HG03558 (cell line): ENCODE measurements around the gene TNFRSF11A.

Experiments used
- ATAC-seq: cut with Tn5 transposase; IDR thresholded peaks from one replicate; pipeline ENCODE4 v1.9.1; 2021; ENCODE audit warnings: moderate number of reproducible peaks; ENCODE audit not compliant: unreplicated experiment; ENCODE audit errors: extremely low read depth

Gene TNFRSF11A

DNA sequence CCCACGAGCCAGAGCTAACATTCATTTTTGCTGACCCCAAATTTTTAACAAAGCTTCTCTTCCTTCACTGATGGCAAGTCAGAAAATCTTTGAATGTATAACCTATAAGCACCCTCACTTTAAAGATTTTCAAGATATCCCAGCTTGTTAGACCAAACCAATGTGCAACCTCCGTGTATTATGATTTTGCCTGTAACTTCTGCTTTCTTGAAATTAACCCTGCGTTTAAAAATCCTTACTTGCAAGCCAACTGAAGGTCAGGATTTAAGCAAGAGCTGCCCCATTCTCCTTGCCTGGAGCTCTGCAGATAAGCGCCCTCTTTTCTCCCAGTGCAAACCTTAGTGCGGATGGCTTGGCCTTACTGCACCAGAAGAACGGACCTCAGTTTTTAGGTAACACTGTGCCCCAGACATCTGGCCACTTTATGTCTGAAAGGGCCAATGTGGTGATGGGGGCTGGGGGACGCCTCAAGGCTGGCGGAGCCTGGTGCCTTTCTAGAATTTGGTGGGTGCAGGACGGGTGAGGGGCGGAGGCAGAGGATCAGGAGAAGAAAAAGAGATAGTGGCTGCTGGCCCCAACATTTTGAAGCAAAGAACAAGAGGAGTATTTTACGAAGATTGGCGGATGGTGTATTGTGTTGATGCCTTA, 805 bp upstream of the TNFRSF11A start:
- no peak for ATAC-seq

DNA sequence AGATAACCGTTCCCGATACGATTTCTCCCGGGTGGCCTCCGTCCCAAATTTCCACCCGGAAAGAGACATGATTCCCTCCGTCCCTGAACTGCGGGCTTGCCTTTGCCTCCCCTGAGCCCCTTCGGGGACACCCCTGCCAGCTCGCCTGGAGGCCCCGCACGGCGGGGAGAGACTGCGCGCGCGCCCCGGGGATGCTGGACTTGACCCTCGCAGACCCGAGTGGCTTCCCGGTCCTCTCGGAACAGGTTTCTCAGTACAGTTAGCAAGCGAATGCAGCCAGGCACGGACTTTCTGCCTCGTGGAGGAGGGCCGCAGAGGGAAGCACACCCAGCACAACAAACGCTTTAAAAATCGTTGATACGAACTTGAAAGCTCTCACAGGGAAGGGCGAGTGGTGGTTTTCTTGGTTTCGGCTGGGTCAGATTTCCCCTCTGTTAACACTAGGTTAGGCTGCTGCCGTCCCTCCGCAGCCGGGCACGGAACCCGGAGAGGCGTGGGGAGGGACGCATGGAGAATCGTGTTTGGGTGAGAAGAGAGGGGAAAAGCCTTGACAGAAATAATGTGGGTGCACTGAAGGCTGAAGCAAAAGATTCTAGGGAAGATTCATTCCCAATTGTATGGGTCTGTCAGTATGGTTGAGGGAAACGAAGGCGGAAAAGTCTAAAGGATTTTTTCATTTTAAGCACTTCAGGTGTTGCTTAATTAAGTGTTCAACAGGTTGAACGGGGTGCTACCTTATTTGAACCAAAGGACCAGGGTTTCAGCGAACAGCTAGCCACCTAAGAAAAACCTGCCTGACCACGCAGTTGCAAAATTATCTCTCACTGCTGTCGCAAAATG, 916 bp downstream of the TNFRSF11A start:
- no peak for ATAC-seq

DNA sequence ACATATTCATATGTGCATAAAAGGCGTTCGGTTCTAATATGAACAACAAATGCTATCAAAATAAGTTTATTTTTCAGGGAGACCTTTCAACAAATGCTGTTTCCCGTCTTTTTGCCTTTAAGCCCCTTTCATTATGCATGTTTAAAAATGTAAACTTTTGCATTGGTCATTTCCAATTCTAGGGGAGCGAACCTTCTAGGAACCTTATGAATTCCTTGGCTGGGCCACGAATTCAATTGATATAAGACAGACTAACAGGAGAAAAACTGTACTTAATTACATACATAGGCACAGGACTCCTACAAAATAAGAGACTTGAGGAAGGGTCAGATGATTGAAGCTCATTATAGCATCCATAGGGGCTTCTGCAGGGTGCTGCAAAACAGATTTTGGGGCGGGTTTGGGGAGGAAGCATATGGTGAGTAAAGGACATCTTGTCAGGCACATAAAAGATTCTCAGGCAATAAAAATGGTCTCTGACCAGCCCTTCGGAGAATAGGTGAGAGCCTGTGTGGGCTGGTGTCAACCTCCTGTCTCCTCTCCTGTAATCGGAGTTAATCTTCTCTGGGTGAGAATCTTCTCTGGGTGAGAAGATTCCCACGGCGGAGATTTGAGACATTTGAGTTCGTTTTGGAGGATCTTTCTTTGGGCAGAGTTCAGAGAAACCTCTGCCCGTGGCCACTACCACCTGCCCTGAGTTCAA, 1.7 kb downstream of the TNFRSF11A start:
- ATAC-seq: no peak

DNA sequence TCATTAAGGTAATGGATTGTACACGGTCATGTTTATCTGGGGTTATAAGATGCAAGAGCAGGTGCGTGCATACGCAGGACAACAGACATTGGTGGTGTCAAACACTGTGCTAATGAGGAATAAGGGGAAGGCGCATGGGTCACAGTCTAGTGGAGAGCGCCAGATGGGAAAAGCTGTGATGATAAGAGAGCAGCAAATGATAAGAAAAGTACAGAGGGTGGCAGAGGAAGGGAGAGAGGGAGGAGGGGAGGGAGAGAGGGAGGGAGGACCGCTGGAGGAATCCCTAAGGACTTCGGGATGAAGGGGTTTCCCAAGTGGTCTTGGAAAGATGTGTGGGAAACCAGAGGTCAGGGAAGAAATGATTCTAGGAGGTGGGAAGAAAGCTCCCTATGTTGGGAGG, 2.9 kb downstream of the TNFRSF11A start:
- no peak for ATAC-seq

DNA sequence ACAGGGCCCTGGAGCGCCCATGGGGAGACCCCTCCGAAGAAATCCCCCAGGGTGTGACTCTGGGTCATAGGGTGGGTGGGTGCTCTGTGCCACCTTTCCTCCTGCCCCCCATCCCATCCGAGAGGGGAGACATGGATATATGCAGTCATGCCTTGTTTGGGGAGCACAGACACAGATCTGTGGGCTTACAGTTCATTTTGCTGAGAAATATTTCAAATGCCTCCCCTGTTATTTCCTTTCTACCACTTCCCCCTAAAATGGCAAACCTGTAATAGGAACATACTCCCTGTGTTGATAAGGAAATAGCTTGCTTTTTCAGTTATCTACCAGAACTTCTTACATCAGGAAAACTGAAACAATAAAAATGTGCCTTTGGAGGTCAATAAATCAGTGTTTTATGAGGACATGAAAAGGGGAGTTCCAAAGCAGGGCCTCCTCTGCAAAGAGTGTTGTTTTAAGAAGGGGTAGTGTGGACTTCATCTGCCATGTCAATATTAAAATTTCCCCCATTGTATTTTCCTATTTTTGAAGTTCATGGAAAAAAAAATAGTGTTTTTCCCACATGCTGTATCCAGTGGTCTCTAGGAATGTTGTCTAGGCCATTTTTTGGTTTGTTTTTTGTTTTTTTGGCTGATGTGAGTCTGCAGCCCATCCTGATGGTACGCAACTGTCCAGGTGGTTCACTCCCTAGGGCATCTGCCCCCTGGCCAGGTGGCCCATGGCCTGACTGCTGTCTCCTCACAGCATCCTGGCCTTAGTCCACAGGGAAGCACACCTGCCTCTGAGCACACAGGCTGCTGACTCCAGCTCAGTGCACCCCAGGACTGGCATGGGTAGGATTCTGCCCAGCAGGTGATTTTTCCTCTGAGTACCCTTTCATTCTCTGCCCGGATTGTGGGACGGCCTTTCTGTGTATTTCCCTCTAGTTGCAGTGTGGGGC, 3.7 kb downstream of the TNFRSF11A start:
- ATAC-seq: no peak

DNA sequence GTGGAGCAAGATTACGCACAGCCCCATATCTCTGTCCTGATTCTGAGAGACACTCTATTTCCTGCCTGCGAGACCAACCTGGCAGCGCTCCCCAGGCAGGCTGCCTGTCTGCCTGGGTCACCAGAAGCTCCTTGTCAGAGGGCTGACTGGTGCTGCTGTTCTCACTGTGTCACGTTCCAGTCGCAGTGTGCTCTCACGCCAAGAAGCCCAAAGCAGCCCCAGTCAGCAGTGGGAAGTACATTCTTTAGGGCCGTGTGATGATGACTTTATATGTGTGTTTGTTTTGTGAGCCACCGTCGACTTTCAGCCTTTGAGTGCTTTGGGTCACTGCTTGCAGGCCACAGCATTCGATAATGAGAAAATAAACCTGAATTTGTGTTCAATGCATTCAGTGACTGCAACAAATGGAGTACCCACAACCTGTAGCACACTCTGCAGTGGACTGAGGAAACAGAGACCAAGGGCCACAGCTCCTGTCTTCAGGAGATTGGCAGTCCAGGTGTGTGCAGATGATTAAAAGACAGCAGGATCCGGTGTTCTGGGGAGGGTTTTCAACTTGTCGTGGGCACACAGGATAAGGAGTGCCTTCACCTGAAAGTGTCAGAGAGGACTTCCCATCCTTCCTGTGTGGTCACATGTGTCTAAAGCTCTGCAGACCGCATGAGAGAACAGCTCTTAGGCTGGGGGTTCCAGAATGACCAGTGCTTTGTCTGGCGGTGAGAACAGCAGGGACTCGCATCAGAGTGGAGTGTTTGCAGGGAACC, 4.8 kb downstream of the TNFRSF11A start:
- ATAC-seq: no peak

DNA sequence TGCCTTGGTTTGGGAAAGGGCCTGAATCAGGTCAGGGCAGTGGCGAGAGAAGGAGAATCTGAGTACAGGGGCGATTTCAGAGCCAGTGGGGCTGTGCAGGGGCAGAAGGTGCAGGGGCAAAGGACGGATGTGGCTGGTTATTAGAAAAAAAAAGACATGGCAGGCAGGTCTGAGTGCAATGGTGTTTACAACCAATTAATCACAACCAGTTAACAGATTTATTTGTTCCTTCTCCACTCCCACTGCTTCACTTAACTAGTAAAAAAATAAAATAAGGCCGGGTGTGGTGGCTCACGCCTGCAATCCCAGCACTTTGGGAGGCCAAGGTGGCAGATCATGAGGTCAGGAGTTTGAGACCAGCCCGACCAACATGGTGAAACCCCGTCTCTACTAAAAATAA, 5.5 kb downstream of the TNFRSF11A start:
- no peak for ATAC-seq

DNA sequence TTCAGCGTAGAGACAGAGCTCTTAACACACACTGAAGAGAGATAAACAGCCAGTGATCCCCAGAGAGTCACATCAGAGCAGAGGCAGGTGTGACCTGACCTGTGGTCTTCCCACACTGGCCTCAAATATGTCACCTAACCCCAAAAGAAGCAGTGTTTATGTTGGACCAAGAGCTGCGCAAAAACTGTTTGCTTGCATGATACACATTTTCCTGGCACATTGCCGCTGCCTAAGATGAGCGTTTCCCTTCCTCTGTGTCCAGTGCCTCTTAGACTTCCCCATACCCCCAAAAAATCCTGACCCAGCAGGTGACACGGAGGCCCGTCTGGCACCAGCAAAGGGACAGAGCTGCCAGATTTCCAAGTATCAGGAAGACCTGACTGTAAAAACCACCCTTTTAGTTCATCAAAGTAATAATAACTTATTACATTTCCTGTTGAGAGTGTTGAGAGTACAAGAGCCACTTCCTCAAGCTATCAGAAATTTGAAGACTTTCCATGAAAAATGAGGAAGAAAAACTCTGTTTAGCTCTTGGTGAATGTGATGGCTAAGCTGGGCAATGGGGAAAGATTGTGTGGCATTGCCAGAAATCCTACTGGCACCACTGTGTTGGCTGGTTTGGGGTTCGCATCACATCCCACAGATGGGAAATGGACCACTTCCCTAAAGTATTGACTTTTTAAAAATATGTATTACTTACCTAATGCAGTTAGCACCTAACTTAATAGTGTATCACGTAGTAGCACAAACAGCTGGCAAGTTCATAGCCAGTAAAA, 6.7 kb downstream of the TNFRSF11A start:
- ATAC-seq: no peak

DNA sequence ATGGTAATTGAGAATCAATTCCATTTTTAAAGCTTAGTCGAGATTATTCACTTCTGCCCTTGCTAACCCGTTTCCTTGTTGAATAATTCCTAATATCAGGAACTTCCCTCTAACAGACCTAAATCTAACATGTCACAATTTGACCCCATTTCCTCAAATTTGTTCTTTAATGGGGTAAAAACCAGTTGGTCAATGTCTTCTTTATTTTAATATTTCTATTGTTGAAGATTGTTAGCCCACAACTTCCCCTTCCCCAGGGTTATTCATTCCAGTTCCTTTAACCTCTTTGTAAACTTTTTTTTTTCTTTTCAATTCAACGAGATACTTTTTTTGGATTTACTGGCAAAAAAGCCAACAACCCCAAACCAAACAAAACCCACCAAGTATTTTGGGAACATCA, 7.3 kb downstream of the TNFRSF11A start:
- ATAC-seq: no peak

DNA sequence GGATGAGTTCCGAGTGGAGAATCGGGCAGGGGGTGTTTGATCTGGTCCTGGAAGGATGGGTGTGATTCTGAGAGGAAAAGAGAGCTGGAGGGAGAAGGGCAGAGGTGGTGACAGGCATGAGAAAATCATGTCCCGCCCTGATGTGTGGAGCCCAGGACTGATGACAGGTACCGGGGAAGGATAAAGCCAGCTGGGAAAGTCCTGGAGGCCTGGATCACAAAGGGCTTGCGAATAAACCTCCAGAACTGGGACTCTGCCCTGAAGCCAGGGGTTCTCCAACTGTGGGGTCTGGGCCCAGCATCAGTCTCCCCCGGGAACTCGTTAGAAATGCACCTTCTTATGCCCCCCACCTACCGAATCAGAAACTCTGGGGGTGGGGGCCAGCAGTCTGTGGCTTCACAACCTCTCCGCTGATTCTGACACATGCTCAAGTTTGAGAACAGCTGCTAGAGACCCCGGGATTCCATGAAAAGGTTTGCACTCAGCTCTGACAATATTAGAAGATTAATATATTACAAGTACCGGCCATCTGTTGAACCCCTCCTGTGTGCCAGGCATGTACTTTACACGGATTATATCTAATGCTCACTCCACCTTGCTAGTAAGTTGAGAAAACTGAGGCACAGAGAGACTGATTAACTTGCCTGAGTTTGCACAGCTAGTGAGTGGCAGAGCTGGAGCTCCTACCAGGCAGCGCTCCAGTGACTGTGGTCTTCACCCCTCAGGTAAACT, 8.0 kb downstream of the TNFRSF11A start:
- ATAC-seq: no peak

DNA sequence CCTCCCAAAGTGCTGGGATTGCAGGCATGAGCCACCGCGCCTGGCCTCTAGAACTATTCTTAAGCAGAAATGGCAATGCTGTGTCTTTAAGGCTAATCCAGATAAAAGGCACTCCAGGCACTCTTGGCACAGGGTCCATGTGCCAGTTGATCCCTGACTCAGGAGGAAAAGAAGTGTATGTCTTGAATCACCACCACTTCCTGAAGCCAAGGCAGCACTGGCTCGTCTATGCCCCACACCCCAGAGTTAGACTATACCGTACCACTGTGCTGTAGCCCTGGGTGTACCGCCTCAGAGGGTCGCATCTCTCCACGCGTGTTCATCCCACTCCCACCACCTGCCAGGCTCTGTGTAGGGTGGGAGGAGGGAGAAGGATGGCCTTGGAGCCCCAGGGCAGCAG, 9.0 kb downstream of the TNFRSF11A start:
- ATAC-seq: no peak

DNA sequence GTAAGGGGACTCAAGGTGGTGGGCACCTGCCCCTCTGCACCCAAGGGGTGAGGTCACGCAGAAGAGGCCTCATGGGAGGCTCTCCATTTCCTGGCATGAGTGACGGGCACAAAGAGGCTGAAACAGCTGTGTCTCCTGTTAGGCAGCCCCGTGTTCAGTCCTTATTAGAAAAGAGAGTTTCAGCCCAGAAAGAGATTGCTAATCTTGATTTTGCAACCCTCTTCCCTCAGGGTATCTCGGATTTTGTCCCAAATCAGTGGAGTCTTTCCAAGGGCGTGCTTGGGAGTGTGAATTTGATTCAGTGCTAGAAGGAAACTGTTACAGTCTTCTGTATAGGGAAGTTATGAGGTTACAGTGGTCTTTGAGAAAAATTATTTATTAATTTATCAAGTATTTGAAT, 10.4 kb downstream of the TNFRSF11A start:
- ATAC-seq: no peak

DNA sequence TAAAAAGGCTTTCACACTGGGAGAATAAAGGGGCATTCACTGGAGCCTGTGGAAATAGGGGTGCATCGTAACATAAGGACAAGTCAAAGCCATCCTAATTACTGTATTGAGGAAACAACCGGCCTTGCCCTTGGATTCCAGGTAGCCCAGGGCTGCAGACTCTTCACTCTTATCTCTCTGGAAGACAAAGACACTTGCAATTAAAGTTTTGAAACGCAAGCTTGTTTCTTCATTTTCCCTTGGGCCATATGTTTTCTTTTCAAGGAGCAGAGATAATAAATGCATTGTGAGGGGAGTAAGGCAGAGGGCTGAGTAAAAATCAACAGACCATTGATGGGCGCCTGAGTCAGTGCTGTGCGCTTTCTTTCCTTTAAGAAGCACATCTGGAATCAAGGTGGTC, 11.5 kb downstream of the TNFRSF11A start:
- ATAC-seq: no peak

DNA sequence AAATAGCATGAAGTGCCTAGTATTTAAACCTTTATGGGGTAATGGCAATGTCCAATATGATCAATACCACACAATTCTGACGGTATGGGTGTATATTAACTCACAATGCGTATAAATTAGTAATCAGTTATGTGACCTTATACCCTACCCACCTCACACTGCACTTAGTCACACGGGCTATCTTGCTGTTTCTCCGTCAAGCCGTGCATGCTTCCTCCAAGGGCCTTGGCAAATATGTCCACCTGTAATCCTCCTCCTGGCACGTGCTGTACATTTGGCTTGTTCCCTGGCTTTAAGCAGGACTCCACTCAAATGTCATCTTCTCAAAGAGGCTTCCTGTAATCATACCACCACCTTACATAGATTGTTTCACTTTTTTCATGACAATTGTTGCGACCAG, 12.2 kb downstream of the TNFRSF11A start:
- no peak for ATAC-seq

DNA sequence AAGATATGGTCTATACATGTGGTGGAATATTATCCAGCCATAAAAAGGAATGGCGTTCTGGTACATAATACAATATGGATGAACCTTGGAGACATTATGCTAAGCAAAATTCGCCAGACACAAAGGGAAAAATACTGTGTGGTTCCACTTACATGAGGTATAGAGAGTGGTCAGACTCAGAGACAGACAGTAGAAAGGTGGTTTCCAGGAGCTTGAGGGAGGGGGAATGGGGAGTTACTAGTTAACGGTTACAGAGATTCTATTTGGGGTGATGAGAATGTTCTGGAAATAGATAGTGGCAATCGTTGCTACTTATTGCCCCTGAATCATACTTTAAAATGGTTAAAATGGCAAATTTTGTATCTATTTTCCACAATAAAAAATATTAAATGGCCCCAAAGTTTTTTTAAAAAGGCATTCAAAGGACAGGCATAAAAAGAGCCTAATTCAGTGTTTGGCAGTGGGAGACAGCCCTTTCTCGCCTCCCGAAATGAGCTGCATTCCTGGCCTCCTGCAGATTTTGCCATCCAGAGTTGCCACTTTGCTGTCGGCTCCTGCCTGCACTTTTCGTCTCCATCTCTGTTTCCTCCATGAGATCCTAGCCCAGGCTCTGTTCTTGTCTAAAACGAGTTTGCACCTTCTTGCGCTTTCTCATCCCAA, 13.5 kb downstream of the TNFRSF11A start:
- no peak for ATAC-seq

DNA sequence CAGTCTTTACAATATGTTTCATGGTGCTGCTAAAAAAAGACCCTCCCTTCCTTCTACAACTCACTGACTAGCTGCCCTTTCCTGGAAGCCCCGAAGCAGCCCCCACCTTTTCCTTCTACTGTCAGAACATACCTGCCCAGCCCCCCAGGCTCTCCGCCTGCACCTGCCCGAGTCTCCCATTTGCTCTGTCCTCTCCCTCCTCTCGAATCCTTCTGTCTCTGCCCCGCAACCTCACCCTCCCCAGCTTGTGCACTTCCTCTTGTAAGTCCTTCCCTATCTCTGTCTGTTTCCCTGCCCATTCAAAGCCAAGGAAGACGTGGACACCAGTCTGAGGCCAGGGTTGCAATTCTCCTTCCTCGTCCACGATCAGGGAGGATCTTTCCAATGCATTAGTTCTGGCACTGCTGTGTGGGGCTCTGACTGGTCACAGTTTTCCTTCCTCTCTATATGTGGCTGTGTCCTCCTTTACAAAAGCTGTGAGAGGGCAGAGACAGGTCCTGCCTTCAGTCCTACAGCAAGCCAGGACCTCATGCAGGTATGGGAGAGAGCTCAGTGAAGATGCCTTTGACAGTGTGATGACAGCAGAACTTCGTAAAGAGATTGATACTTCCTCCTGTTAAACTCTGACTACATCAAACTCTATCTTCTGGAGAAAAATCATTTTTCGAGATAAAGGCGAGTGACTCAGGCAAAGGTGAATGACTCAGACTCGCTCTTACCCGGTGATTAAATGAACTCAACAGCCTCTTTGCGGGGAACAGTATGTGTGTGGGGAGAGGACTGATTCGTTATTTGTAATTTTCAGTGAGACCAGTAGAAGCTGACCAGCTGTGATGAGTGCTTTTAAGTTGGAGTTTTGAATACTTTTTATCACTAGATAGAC, 14.2 kb downstream of the TNFRSF11A start:
- no peak for ATAC-seq

DNA sequence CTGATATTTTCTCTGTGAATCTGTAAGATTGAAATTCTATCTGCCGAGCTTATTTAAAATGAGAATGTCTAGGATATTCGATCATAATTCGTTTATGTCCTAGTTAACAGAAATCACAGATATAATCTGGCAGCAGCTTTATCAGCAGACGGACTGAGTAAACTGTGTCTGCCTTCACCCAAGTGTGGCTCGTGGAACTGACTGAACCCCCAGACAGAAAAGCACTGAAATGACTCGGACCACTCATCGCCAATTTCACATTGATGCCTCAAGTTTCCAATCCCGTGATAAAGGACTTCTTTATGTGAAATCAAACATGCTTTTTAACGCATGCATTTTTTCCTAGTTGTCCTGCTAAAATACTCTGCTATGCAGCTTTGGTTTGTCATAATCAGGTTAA, 15.9 kb downstream of the TNFRSF11A start:
- no peak for ATAC-seq
